ENCODE results near the gene ZDHHC11B.
"Not testable (repeated sequence)": the region's sequence is repeated elsewhere in the genome, so short reads cannot be mapped to it uniquely, and the experiment has no call there.

The ZDHHC11B gene

GRCh38 chr5:727087-727486, 57.4 kb downstream of the ZDHHC11B start:
- not testable (repeated sequence) for DNase-seq (ENCODE audit: extremely low read depth, low read depth); H3K4me3 ChIP-seq (replicated peaks; ENCODE audit: low read depth, low read length)

GRCh38 chr5:723865-724264, 60.7 kb downstream of the ZDHHC11B start:
- not testable (repeated sequence) for H3K4me3 ChIP-seq (replicated peaks; ENCODE audit: low read depth, low read length); DNase-seq (ENCODE audit: extremely low read depth, low read depth)

GRCh38 chr5:723309-723708, 61.2 kb downstream of the ZDHHC11B start:
- not testable (repeated sequence) for DNase-seq (ENCODE audit: extremely low read depth, low read depth); H3K4me3 ChIP-seq (replicated peaks; ENCODE audit: low read depth, low read length)

- DNase-seq (ENCODE audit: extremely low read depth, low read depth); H3K4me3 ChIP-seq (replicated peaks; ENCODE audit: low read depth, low read length): not testable (repeated sequence)
These were observed 65.2 kb downstream of the ZDHHC11B start for GRCh38 chr5:719379-719778.

- DNase-seq (ENCODE audit: extremely low read depth, low read depth), result no peak
- TF ChIP-seq CTCF (IDR thresholded peaks at IDR 0.05; ENCODE audit: low read depth, low read length, missing control alignments), result no peak
- H3K4me3 ChIP-seq (replicated peaks; ENCODE audit: low read depth, low read length), result no peak overlapping the region
These were observed 67.4 kb downstream of the ZDHHC11B start for GRCh38 chr5:717143-717542.

GRCh38 chr5:716740-717139, 67.8 kb downstream of the ZDHHC11B start:
- not testable (repeated sequence) for H3K4me3 ChIP-seq (replicated peaks; ENCODE audit: low read depth, low read length); DNase-seq (ENCODE audit: extremely low read depth, low read depth)

- not testable (repeated sequence) for DNase-seq (ENCODE audit: extremely low read depth, low read depth); H3K4me3 ChIP-seq (replicated peaks; ENCODE audit: low read depth, low read length)
These were observed 68.9 kb downstream of the ZDHHC11B start for GRCh38 chr5:715636-716035.

GRCh38 chr5:714215-715118, 70.1 kb downstream of the ZDHHC11B start:
- H3K4me3 ChIP-seq (replicated peaks; ENCODE audit: low read depth, low read length); DNase-seq (ENCODE audit: extremely low read depth, low read depth): not testable (repeated sequence)

- not testable (repeated sequence) for DNase-seq (ENCODE audit: extremely low read depth, low read depth); H3K4me3 ChIP-seq (replicated peaks; ENCODE audit: low read depth, low read length)
These were observed 70.8 kb downstream of the ZDHHC11B start for GRCh38 chr5:713686-714085.

GRCh38 chr5:708848-709517, 75.5 kb downstream of the ZDHHC11B start:
- not testable (repeated sequence) for DNase-seq (ENCODE audit: extremely low read depth, low read depth)

GRCh38 chr5:708374-708773, 76.2 kb downstream of the ZDHHC11B start:
- DNase-seq (ENCODE audit: extremely low read depth, low read depth); H3K4me3 ChIP-seq (replicated peaks; ENCODE audit: low read depth, low read length): not testable (repeated sequence)

More at GRCh38 chr5:708848-709517, 75.5 kb downstream of the ZDHHC11B start:
- not testable (repeated sequence) for H3K4me3 ChIP-seq (replicated peaks; ENCODE audit: low read depth, low read length)

- H3K4me3 ChIP-seq (replicated peaks; ENCODE audit: low read depth, low read length); DNase-seq (ENCODE audit: extremely low read depth, low read depth): not testable (repeated sequence)
These were observed 78.4 kb downstream of the ZDHHC11B start for GRCh38 chr5:706127-706526.

GRCh38 chr5:696753-697702, 87.5 kb downstream of the ZDHHC11B start:
- not testable (repeated sequence) for DNase-seq (ENCODE audit: extremely low read depth, low read depth); H3K4me3 ChIP-seq (replicated peaks; ENCODE audit: low read depth, low read length)

GRCh38 chr5:696191-696590, 88.3 kb downstream of the ZDHHC11B start:
- H3K4me3 ChIP-seq (replicated peaks; ENCODE audit: low read depth, low read length); DNase-seq (ENCODE audit: extremely low read depth, low read depth): not testable (repeated sequence)

GRCh38 chr5:695475-695874, 89.1 kb downstream of the ZDHHC11B start:
- not testable (repeated sequence) for DNase-seq (ENCODE audit: extremely low read depth, low read depth); H3K4me3 ChIP-seq (replicated peaks; ENCODE audit: low read depth, low read length)

GRCh38 chr5:694042-694431, 90.5 kb downstream of the ZDHHC11B start:
- not testable (repeated sequence) for H3K4me3 ChIP-seq (replicated peaks; ENCODE audit: low read depth, low read length); DNase-seq (ENCODE audit: extremely low read depth, low read depth)
